ENCODE data around the gene LGALS3BP. TPM values are rescaled to one million over a fixed set of nuclear protein-coding genes. Genes with fewer than 3 reads are reported as not detected.

The LGALS3BP gene
- total RNA-seq, 1 donor from 2014 or later = 488 TPM

- no peaks in the 10 kb centered on the region for H3K27me3 ChIP-seq
- H3K4me1 ChIP-seq = peaks cover 54% of the 10 kb centered on the region
- TF ChIP-seq POLR2AphosphoS5 (IDR thresholded peaks at IDR 0.05; ENCODE audit: insufficient read depth in 1 of 2, low read depth in 1 of 2) (peak in 1 of 2 donors; percentile 55), POLR2A (IDR thresholded peaks at IDR 0.05) (no peak)
- peak overlapping the region; percentile 78 for H3K27ac ChIP-seq
- no peaks in the 10 kb centered on the region for H3K9me3 ChIP-seq
- H3K36me3 ChIP-seq = no peaks in the 10 kb centered on the region
- DNase-seq (ENCODE audit: extremely low spot score in 2 of 2) = no peak
- H3K4me3 ChIP-seq = peak overlapping the region in 1 of 2 donors; percentile 2
- intact Hi-C loops (cut with DNase I) = no loop called here
Observed at GRCh38 chr17:79026376-79027273, 46.9 kb upstream of the LGALS3BP start.

GRCh38 chr17:79024901-79025737 lies 45.4 kb upstream of the LGALS3BP start:
- H3K4me1 ChIP-seq = peaks cover 69% of the 10 kb centered on the region
- no peaks in the 10 kb centered on the region for H3K27me3 ChIP-seq
- no peaks in the 10 kb centered on the region for H3K36me3 ChIP-seq
- H3K4me3 ChIP-seq = peak overlapping the region; percentile 52 to 69
- intact Hi-C loops (cut with DNase I) = no loop called here
- peak overlapping the region; percentile 78 for H3K27ac ChIP-seq
- no peaks in the 10 kb centered on the region for H3K9me3 ChIP-seq
- no peak for DNase-seq (ENCODE audit: extremely low spot score in 2 of 2)
- peak in 1 of 2 donors; percentile 44 for TF ChIP-seq POLR2AphosphoS5 (IDR thresholded peaks at IDR 0.05; ENCODE audit: insufficient read depth in 1 of 2, low read depth in 1 of 2)
- TF ChIP-seq CTCF (IDR thresholded peaks at IDR 0.05) = no peak

GRCh38 chr17:79023886-79024771 lies 44.4 kb upstream of the LGALS3BP start, which contains the start of gene C1QTNF1:
Gene C1QTNF1, plus strand, starts transcription at chr17:79024169. Its CDS starts 19,800 bp downstream, at chr17:79043969.
- Histone ChIP-seq H3K27ac (peak within 1 kb of the TSS; percentile 78), H3K27me3 (no peaks in the 10 kb centered on the region), H3K4me3 (peak within 1 kb of the TSS; percentile 52 to 69), H3K4me1 (peaks cover 76% of the 10 kb centered on the region), H3K36me3 (no peaks in the 10 kb centered on the region), H3K9me3 (no peaks in the 10 kb centered on the region)
- DNase-seq (ENCODE audit: extremely low spot score in 2 of 2) = no peak
- TF ChIP-seq CTCF (IDR thresholded peaks at IDR 0.05) (peak in 1 of 3 experiments; percentile 36), POLR2AphosphoS5 (IDR thresholded peaks at IDR 0.05; ENCODE audit: insufficient read depth in 1 of 2, low read depth in 1 of 2) (peak in 1 of 2 donors; percentile 68), POLR2A (IDR thresholded peaks at IDR 0.05) (no peak)
- intact Hi-C loops (cut with DNase I) = no loop called here

- peaks cover 70% of the 10 kb centered on the region for H3K4me1 ChIP-seq
- intact Hi-C loops (cut with DNase I) = no loop called here
- H3K36me3 ChIP-seq = no peaks in the 10 kb centered on the region
- no peak for DNase-seq (ENCODE audit: extremely low spot score in 2 of 2)
- peak overlapping the region in 1 of 2 donors; percentile 69 for H3K4me3 ChIP-seq
- H3K9me3 ChIP-seq = no peaks in the 10 kb centered on the region
- TF ChIP-seq POLR2AphosphoS5 (IDR thresholded peaks at IDR 0.05; ENCODE audit: insufficient read depth in 1 of 2, low read depth in 1 of 2) = no peak
- no peak for TF ChIP-seq POLR2A (IDR thresholded peaks at IDR 0.05)
- TF ChIP-seq CTCF (IDR thresholded peaks at IDR 0.05) = no peak
- no peaks in the 10 kb centered on the region for H3K27me3 ChIP-seq
- H3K27ac ChIP-seq = no peak overlapping the region
Observed at GRCh38 chr17:79023180-79023705, 43.5 kb upstream of the LGALS3BP start.
